ENCODE data around the gene VAC14.

VAC14 gene

DNA sequence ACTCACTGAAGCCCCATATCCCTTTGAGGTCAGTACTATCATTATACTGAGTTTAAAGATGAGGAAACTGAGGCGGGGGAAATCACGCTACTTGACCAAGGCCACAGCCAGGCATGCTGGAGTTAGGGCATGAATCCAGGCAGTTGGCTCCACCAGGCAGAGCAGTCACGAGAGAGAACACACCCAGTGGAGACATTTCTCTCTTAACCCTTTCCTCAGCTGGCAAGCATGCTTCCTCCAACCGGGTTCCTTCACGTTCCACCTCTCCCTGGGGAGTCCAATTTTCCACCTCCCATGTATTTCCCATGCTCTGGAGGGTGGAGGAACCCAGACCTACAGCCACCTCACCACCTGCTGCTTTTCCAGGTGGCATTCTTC, 32.8 kb downstream of the VAC14 start:
- no peak overlapping the region for H3K4me3 ChIP-seq (ENCODE audit: low read depth, low read length)
- TF ChIP-seq, protein P1, sequence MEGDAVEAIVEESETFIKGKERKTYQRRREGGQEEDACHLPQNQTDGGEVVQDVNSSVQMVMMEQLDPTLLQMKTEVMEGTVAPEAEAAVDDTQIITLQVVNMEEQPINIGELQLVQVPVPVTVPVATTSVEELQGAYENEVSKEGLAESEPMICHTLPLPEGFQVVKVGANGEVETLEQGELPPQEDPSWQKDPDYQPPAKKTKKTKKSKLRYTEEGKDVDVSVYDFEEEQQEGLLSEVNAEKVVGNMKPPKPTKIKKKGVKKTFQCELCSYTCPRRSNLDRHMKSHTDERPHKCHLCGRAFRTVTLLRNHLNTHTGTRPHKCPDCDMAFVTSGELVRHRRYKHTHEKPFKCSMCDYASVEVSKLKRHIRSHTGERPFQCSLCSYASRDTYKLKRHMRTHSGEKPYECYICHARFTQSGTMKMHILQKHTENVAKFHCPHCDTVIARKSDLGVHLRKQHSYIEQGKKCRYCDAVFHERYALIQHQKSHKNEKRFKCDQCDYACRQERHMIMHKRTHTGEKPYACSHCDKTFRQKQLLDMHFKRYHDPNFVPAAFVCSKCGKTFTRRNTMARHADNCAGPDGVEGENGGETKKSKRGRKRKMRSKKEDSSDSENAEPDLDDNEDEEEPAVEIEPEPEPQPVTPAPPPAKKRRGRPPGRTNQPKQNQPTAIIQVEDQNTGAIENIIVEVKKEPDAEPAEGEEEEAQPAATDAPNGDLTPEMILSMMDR (IDR thresholded peaks at IDR 0.05; ENCODE audit: low read depth, low read length) = no peak

DNA sequence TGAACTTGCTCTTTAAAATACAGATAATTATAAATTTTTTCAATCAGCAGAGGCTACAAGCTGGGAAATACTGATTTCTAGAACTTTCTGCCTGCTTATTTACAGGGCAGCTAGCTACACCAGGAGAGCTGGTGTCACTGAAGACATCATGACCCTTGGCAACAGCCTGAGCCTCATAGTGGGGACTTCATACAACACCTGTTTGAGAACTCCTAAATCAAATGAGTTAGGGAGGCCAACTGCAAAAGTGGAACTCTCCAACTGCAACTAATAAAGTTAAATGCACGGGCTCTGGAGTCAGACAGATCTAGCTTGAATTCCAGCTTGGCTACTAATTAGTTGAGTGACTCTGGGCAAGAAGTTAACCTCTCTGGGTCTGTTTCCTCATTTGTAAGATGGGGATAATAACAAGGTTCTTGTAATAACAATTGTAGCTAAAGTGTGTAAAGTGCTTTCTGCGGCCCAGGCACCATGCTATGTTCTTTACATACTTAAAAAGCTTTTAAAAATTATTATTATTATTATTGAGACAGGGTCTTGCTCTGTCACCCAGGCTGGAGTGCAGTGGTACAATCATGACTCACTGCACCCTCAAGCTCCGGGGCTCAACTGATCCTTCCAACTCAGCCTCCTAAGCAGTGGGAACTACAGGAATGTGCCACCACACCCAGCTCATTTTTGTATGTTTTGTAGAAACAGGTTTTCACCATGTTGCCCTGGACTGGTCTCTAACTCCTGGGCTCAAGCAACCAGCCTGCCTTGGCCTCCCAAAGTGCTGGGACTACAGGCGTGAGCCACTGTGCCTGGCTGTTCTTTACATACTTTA, 33.4 kb downstream of the VAC14 start:
- TF ChIP-seq, protein P1 (IDR thresholded peaks at IDR 0.05; ENCODE audit: low read depth, low read length) = no peak

DNA sequence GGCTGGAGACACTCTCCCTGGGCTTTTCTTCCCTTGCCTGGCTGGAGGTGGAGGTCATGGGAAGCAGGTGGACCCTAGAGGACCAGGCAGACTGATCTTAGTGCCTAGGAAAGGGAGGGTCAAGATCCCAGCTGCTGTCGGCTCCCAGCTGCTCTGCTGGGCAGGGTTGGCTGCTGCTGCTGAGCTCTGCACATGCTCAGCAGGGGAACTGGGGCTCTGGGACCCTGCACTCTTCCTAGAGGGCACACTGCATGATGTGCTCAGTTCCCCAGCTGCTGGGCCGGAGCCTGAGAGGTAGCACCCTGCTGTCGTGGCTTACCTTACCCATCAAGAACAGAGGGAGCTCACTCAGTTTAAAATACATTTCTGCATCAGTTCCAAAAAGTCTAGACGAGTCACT, 34.3 kb downstream of the VAC14 start:
- H3K4me3 ChIP-seq (ENCODE audit: low read depth, low read length) = no peak overlapping the region
- TF ChIP-seq, protein P1 (IDR thresholded peaks at IDR 0.05; ENCODE audit: low read depth, low read length) = no peak

More for the DNA sequence above, 33.4 kb downstream of the VAC14 start:
- no peak overlapping the region for H3K4me3 ChIP-seq (ENCODE audit: low read depth, low read length)

DNA sequence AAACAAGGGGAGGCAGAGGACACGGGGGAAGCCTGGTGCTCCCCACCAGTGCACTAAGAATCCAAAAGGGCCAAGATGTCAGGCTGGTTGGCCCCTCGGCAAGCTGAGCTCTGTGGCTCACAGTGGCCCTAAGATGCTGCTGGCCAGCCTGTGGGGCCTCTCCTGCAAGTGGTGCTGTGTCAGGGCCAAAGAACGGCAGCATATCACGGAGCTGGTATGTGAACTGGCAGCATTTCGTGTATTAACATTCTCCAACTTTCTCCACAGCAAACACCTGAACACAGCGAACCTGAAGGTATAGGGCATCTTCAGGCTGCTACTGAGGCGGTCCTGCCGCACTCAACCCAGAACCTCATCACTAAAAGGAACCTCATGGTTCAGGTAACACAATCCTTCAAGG, 34.8 kb downstream of the VAC14 start:
- H3K4me3 ChIP-seq (ENCODE audit: low read depth, low read length) = no peak overlapping the region
- TF ChIP-seq, protein P1 (IDR thresholded peaks at IDR 0.05; ENCODE audit: low read depth, low read length) = no peak

DNA sequence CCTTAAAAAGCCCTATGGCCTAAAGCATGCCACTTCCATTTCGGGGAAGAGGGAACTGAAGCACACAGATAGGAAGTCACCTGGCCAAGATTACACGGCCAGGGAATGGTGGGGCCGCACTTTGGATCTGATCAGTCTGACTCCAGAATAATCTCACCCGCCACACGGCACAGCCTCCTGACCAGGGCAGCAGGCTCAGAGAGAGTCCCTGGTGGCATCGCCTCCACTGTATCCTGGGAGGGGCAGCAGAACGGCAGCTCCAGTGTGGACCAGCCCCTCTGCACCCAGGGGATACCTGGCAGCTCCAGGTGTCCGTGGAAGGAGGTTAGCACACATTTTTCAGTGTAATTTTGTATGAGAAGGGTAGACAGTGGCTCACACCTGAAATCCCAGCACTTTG, 35.5 kb downstream of the VAC14 start:
- no peak overlapping the region for H3K4me3 ChIP-seq (ENCODE audit: low read depth, low read length)
- TF ChIP-seq, protein P1 (IDR thresholded peaks at IDR 0.05; ENCODE audit: low read depth, low read length) = no peak

DNA sequence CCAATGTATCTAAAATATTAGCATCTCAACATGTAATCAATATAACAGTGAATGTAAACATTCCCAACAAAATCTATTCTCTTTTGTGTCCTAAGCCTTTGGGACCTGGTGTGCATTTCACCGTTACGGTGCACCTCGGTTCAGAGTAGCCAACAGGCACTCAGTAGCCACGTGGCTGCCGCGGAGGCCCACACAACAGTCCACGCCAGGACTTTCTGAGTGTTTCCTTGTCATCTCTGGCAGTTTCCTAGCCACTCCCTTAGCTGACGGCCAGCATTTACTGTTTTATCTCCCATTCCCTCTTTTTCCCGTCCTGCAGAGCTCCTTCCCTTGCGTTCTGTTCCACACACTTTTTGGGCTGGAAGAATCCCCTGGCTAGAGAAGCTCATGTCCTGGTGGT, 36.3 kb downstream of the VAC14 start:
- no peak overlapping the region for H3K4me3 ChIP-seq (ENCODE audit: low read depth, low read length)
- TF ChIP-seq, protein P1 (IDR thresholded peaks at IDR 0.05; ENCODE audit: low read depth, low read length) = no peak

DNA sequence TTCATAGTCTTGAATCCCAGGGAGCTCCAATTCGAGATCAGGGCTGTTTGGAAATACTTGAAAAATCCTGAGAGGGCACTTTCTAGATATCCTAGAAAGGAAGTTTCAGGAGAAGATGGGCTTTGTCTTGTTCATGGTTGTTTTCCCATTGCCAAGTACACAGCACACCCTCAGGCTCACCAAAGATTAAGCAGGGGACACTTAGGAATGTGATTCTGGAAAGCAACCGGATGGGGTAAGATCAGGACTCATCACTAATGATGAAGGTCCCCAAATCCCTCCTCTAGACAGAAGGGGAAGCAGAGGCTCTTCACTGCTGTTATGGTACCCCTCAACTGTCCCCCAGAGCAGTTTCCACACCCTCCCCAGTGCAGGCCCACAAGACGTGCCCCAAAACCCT, 40.7 kb downstream of the VAC14 start:
- TF ChIP-seq, protein P1 (IDR thresholded peaks at IDR 0.05; ENCODE audit: low read depth, low read length) = no peak
- no peak overlapping the region for H3K4me3 ChIP-seq (ENCODE audit: low read depth, low read length)
